Activated T-cell treated with anti-CD3 and anti-CD28 coated beads for 48 hours (primary cell): ENCODE measurements around the gene XIRP2.
"Not testable (repeated sequence)": the region's sequence is repeated elsewhere in the genome, so short reads cannot be mapped to it uniquely, and the experiment has no call there.

Source experiments
- DNase-seq: peaks from one replicate; pipeline ENCODE4 v3.0.0-alpha.2; 2020; ENCODE audit warnings: low read depth

The XIRP2 gene

DNA sequence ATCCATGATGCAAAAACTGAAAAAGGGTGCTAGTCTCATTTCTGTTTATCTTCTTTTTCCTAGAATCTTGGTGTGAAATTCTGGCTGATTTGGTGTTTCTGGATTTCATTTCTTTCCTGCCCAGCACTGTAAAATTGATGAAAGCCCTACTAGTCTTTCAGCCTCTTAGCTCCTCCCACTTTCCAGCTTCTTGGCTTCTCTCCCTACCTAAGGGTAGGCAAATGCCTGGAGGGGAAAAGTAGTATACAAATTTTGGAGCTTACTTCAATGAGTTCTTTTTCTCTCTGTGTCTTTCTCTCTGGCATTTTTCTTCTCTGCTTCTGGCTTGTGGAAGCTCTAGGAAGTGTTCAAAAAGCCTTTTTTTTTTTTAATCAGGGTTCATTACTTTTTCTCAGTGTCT, 160.5 kb downstream of the XIRP2 start:
- DNase-seq: no peak

DNA sequence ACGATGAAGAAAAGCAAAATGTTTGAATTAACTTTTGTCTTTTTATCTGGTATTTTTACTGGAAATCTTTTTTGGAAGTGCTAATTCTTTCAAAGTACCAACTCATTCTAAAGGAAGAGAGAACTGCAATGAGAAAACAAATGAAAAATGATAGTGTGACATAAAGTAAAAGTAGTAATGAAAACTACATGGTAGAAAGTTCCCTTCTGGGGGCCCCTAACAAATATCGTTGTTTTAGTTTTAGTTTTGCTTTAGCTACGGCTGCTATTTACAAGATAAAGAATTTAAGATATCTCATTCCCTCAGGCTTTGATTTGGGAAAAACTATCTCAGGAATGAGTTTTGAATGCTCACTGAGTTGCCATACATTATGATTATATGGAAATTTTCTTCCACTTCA, 161.4 kb downstream of the XIRP2 start:
- no peak for DNase-seq

DNA sequence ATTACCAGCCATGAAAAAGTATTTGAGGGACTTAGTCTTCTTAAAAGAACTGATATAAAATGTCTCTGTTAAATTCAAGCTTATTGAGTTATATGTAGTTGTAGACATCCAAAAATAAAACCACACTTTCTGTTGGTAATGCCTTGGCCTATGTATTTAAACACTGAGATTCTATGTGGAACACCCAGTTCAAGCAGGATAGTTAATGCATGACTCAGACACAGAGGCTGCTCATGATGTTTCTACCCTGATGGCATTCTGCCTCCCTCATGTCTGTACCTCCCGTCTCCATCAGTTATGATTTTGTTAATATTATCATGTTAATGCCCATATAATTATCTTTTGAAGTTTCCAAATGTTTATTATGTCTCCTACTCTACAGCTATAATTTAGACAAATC, 164.5 kb downstream of the XIRP2 start:
- no peak for DNase-seq

DNA sequence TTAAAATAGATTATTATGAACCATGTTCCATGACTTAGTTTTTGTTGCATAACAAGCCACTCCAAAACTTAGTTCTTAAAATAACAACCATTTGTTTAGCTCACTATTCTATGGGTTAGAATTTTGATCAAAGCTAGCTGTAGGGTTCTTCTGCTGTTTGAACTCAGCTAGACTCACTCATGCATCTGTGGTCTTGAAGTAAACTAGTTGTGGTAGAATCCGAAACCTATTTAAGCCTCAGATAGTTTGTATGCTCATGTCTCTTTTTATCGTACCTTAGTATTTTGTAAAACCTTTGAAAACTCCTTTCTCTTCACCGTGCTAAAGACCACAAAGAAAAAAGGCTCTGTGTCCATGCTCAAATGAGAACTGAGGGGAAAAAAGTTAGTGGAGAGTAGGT, 166.6 kb downstream of the XIRP2 start:
- no peak for DNase-seq

DNA sequence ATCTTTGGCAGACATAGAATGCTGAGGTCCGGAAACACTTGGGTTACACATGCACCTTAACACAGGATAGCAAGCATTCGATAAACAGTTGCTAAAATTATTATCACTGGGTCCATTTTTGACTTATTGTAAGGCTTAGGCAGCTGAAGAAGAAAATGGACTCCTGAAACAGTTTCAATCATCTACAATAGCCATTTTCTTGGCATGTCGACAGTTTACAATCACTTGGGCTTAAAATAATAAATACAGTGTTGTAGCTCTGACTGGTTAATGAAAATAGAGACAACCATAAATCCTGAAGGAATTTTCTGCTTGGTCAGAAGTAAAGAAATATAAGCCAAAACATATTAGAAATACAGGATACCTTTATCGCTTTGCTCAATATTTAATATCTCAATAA, 169.2 kb downstream of the XIRP2 start:
- DNase-seq: no peak

DNA sequence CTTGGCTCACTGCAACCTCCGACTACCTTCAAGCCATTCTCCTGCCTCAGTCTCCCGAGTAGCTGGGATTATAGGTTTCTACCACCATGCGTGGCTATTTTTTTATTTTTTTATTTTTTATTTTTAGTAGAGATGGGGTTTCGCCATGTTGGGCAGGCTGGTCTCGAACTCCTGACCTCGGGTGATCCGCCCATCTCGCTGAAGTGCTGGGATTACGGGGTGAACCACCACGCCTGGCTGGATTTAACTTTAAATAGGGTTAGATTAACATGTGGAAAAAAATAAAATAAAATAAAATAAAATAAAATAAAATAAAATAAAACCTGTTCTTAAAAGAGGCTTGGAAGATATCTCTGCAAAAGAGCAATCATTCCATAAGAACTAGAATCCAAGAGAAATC, 170.9 kb downstream of the XIRP2 start:
- DNase-seq: no peak

DNA sequence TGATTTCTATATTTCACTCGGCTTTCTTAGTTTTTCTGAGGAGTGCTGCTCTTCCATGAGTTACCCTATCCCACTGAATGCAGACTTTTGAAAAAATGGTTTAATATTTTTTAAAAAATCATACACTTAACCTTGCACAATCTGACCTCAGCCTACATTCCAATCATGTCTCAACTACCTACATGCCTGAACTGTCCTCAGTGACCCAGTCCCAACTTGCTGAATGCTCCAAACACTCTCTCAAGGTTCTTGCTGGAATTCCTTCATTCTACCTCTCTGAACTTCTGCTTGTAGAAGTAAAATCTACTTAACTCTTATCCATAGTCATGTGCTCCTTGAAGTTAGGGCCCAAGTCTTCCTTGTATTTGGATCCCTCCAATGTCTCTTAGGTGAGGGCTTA, 181.6 kb downstream of the XIRP2 start:
- no peak for DNase-seq

DNA sequence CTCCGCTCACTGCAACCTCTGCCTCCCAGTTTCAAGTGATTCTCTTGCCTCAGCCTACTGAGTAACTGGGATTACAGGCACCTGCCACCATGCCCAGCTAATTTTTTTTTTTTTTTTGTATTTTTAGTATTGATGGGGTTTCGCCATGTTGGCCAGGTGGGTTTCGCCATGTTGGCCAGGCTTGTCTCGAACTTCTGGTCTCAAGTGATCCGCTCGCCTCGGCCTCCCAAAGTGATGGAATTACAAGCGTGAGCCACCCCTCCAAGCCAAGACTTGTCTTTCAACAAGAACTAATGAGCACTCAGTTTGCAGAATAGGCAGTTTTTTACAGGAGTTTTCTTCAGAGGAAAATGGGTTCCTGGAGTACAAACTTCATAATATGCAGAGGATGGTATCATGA, 187.4 kb downstream of the XIRP2 start:
- not testable (repeated sequence) for DNase-seq

DNA sequence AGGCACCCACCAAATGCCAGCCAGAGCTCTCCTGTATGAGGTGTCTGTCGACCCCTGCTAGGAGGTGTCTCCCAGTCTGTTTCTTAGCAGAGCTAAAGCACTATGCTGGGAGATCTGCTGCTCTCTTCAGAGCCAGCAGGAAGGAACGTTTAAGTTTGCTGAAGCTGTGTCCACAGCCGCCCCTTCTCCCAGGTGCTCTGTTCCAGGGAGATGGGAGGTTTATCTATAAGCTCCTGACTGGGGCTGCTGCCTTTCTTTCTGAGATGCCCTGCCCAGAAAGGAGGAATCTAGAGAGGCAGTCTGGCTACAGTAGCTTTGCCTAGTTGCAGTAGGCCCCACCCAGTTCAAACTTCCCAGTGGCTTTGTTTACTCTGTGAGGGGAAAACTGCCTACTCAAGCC, 210.7 kb downstream of the XIRP2 start:
- DNase-seq: not testable (repeated sequence)

DNA sequence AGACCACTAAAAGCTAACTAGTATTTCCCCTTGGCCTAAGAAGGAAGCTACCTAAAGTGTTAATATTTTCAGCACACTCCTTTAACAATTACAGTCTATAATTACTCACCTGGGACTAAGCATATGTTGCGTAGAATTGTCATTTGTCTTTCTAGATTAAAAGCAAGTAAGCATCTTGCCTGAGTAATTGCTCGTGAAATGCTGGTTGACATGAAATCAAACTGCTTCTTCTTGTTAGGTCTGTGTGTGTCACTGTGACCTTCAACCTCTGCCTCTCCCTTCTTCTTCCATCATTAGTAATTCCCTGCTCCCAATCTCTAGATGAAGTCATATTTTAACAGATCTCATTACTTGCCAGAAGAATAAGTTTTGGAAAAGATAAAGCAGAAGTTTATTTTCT, 212.2 kb downstream of the XIRP2 start:
- no peak for DNase-seq

DNA sequence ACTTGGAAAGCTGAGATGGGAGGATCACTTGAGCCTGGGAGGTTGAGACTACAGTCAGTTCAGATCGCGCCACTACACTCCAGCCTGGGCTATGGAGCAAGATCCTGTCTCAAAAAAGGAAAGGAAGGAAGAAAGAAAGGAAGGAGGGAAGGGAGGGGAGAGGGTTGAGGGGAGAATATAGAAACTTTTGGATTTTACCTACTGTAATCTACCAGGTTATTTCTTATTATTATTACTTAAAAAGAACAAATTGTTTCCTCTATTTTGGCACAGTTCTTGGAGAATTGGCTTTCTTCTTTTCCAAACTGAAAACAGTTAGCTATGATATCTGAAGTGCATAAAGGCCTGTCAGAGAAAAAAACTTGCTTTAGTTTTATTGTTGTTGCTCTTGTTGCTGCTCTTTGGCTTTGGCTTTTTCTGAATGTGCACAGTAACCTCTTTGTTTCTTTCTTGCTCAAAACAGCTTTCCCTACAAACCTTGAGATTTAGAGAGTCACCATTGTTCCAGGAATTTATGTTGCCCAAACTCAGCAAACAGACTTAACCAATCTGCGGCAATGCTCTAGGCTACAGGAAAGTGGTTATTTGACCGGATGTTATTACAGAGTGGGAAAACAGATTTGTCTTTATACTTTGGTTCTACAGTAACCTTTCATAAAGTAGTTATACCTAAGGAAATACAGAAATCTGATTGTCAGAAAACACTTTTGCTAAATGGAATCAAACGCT, 214.9 kb downstream of the XIRP2 start:
- DNase-seq: no peak

DNA sequence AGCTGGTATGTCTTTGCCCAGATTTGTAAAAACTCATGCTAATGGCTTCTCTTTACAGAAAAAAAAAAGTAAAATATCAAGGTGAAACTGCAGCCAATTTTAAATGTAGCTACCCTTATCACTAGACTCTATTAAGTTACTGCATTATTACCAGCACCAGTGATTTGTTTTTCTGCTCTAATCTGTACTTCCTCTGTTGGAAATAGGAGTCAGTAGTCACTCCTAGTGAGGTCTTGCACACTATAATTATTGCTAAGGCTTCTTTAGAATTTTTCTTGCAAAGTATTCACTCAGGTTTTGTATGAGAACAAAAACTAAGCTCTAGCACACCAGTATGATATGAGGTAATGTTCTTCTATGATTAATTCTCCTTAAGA, 215.5 kb downstream of the XIRP2 start:
- DNase-seq: no peak

DNA sequence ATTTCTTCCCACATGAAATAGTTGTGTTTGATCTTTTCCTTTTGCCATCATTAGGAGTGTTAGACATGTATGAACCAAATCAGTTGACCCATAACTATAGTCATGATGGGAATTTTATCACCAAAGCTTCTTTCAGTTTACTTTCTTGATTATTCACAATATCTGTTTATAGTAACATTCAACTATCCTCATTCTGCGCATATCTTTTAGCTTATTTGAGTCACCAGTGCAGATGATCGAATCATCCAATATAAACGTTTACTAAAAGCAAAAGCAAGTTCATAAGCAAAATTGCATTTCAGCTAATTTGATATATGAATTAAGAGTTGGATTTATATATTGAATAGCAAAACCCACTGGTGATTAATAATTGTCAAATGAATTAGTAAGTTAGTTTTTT, 216.4 kb downstream of the XIRP2 start:
- DNase-seq: no peak

DNA sequence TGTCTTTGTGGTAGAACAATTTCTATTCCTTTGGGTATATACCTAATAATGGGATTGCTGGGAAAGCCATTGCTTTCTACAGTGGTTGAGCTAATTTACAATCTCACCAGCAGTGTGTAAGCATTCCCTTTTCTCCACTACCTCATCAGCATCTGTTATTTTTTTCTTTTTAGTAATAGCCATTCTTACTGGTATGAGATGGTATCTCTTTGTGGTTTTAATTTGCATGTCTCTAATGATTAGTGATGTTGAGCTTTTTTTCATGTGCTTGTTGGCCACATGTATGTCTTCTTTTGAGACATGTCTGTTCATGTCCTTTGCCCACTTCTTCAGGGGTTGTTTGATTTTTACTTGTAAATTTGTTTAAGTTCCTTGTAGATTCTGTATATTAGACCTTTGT, 221.4 kb downstream of the XIRP2 start:
- not testable (repeated sequence) for DNase-seq

DNA sequence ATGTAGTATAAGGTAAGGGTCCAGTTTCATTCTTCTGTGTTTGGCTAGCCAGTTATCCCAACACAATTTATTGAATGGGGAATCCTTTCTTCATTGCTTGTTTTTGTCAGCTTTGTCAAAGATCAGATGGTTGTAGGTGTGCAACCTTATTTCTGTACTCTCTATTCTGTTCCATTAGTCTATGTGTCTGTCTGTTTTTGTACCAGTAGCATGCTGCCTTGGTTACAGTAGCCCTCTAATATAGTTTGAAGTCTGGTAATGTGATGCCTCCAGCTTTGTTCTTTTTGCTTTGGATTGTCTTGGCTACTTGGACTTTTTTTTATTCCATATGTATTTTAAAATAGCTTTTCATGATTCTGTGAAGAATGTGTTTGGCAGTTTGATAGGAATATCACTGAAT, 222.1 kb downstream of the XIRP2 start:
- no peak for DNase-seq

DNA sequence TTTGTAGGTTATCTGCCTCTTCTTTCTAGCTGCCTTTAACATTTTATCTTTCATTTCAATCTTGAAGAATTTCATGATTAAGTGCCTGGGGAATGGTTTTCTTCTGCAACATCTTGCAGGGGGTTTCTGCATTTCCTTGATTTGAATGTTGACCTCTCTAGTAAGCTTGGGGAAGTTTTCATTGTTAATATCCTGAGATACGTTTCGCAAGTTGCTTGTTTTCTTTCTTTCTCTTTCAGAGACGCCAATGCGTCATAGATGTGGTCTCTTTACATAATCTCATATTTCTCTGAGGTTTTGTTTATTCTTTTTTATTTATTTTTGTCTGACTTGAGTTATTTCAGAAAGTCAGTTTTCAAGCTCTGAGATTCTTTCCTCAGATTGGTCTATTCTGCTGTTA, 225.7 kb downstream of the XIRP2 start:
- DNase-seq: no peak

DNA sequence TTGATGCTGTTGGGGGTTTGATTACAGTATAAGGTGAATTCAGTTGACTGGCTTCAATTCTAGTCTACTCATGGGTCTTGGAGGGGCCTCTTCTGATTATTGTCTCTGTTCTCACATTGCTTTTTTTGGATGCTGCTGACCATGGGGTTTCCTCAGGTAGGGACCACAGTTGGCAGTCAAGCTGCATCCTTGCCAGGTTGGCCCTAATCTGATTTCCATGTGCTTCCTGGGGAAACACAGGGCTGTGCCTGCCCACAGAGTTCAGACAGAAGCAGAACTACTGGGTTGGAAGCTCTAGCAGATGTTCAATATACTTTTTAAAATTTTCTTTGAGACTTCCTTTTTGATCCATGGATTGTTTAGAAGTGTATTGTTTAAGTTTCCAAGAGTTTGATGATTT, 227.3 kb downstream of the XIRP2 start:
- no peak for DNase-seq

DNA sequence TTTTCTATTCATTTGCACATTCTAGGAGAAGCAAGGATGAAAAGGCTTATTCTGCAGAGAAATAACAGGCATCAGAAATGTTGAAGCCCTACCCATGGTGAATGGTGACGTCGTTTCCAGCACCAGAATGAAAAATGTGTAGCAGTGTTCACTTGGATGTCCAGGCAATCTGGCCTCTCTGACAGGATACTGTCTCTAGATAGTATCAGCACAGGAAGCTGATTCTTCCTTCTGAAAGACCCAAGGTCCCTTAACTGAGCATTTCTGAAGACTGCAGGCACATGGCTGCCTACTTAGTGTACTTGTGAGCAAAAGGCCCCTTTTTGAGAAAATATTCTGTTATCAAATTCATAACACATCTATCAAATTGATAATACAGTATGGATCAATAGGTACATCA, 234.1 kb downstream of the XIRP2 start:
- no peak for DNase-seq

DNA sequence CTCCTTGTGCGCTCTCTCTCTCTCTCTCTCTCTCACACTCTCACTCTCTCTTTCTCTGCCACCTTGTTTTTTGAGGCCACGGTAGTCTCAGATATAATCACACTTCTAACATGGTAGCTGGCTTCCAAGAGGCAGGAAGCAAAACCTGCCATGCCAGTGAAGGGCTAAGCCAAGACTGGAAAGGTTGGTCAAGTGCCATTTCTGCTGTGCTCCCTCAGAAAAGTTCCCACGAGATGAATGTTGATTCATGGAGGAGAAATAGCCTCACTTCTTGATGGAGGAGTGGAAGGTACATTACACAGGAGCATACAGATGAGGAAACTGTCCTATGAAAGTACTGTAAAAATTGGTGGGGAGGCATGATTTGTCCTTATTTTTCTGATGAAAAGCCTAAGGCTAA, 237.9 kb downstream of the XIRP2 start:
- no peak for DNase-seq

DNA sequence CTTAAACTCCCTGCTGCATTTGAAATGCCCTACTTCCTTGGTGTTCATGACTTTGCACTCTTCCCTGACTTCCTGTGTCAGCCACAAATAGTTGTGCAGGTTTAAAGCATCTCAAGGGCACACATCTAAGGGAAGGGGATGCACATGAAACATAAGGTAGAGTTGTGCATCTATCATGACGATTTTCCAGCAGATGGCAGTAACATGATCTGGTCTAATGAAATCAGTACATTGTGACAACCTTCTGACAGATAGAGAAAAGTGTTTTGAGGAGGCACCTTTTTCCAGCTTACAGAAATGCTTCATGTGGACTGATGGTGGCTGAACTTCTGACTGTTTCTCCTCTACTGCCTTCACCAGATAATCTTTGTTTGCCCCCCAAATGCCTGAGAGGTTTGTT, 238.9 kb downstream of the XIRP2 start:
- DNase-seq: no peak

DNA sequence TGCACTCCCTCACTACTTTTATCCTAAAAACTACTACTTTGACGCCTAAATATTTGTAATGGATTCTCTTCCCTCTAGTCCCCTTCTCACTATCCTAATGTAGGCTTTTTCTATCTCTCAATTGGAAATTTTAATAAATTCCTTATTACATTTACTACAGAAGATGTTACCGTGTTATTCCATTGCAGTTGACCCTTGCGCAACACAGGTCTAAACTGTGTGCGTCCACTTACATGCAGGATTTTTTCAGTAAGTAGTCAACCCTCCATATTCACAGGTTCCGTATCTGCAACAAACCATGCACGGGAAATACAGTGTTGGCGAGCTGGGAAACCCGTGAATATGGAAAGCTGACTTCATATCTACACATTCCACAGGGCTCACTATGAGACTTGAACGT, 239.8 kb downstream of the XIRP2 start:
- no peak for DNase-seq

DNA sequence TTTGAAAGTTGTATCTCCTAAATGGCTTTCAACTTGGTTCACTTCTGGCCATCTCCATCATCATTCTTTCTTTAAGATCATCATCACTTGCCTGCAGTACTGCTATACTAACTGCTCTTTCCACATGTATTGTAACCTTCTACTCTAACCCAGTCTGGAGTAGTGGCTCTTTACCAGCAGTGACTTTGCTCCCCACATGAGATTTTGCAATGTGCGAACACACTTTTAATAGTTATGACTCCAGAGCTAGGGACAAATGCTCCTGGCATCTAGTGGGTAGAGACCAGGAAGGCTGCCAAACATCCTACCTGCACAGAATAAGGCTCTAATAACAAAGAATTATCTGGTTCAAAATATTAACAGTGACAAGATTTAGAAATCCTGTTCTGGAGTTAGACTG, 243.8 kb downstream of the XIRP2 start:
- DNase-seq: no peak

DNA sequence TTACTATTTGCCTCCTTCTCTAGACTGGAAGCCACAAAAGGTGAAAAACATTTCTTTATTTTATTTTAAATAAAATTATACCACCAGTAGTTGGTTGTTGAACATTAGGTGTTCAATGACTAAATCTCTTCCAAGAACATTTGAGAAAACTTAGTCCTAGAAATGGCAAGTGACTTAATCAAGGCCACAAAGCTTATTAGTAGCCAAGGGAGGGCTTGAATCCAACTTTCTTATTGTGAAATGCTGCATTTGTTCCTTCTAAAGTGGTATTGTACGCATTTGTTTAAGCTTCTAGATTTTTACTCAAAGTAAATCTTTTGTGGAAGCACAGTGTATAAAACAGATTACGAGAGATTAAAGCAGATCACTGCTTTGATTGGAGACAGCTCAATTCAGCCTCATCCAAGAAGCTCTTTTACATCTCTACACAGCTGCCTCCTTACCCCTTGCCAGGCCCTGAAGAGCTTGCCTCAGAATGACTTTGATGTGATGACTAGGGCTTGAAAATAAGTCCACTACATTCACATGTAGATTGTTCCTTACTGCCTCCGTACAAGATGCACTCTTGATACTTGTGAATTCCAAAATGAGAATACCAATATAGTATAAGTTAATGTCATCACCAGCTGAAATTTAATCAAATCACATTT, 244.8 kb downstream of the XIRP2 start:
- no peak for DNase-seq

DNA sequence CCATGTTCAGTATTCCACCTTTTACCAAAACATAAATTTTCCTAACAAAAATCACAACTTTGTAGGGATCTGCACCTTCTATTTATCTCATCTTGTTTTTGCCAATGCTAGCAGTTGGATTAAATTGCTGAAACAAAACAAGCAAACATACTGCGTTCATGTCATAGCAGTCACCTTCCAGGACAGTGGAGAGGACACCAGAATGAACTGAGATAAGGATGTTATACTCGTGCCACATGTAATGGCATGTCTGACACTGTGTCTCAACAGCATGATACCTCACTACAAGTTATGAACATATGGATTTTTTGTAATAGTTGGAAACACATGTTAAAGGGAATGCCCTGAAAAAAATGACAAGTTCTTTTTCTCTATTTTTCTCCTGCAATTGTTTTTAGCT, 245.3 kb downstream of the XIRP2 start:
- no peak for DNase-seq
